GM12875 (cell line): ENCODE measurements around the gene AHDC1.

Experiments
- H3K4me3 ChIP-seq: one replicate; pipeline ENCODE4 v1.5.1; 2011; ENCODE audit warnings: low read depth, low read length, control low read depth
- CTCF ChIP-seq: IDR thresholded peaks from 2 replicates; pipeline ENCODE4 v1.5.1; 2011; ENCODE audit warnings: low read depth, mild to moderate bottlenecking, control low read depth, inconsistent platforms, low read length, moderate library complexity, borderline replicate concordance; ENCODE audit not compliant: insufficient read depth

The AHDC1 gene

GRCh38 chr1:27536010-27536757 lies 67.8 kb downstream of the AHDC1 start:
- no peak overlapping the region for H3K4me3 ChIP-seq
- TF ChIP-seq CTCF: no peak

DNA sequence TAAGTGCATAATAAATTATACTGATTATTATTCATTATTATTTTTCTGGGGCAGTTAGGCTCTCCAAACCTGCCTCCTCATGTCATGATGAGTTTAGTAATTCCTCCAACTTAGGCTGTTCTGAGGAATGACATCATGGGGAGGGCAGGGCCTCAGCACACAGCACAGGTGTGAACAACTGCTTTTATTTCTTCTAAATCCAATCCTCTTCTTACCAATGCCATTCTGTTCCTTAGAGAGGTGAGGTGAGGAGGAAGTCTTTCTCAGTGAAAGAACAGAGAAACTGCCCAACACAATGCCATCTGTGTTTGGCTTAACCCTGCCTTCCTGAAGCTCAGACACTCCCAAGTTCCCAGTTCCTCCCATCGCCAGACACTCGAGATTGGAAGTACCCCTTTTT lies 68.6 kb downstream of the AHDC1 start:
- no peak overlapping the region for H3K4me3 ChIP-seq

GRCh38 chr1:27531959-27532685 lies 71.8 kb downstream of the AHDC1 start:
- no peak for TF ChIP-seq CTCF
- no peak overlapping the region for H3K4me3 ChIP-seq

More for the DNA sequence above, 68.6 kb downstream of the AHDC1 start:
- no peak for TF ChIP-seq CTCF

- TF ChIP-seq CTCF: no peak
These were observed 73.8 kb downstream of the AHDC1 start for GRCh38 chr1:27530192-27530591.

GRCh38 chr1:27529704-27530018 lies 74.3 kb downstream of the AHDC1 start:
- no peak overlapping the region for H3K4me3 ChIP-seq
- TF ChIP-seq CTCF: no peak

More at GRCh38 chr1:27530192-27530591, 73.8 kb downstream of the AHDC1 start:
- H3K4me3 ChIP-seq: no peak overlapping the region

GRCh38 chr1:27528818-27529703 lies 74.9 kb downstream of the AHDC1 start:
- no peak overlapping the region for H3K4me3 ChIP-seq
- no peak for TF ChIP-seq CTCF
